ENCODE results near the gene TRNAU1AP. TPM values are rescaled to one million over a fixed set of nuclear protein-coding genes. Genes with fewer than 3 reads are reported as not detected.
A peak's percentile ranks its signal among the peaks of the same experiment; 100 is the strongest.

The TRNAU1AP gene
- total and polyA plus RNA-seq, 2 of the 13 experiments (the other 11 are each of a cell fraction or from before 2014, with no cell fraction given): 29.0 to 42.9 TPM

- TF ChIP-seq FOXP4 (CRISPR knock-in tag; IDR thresholded peaks at IDR 0.05) (peak; percentile 57), ZNF720 (CRISPR knock-in tag; IDR thresholded peaks at IDR 0.05) (no peak), ZNF142 (CRISPR knock-in tag; IDR thresholded peaks at IDR 0.05) (peak; percentile 74; the same call in 1 of the 2 replicates), SIX1 (CRISPR knock-in tag; IDR thresholded peaks at IDR 0.05; ENCODE audit: borderline replicate concordance) (peak; percentile 61; the same call in 1 of the 2 replicates), MAFF (IDR thresholded peaks at IDR 0.05; ENCODE audit: low read depth, low read length) (no peak), SAFB2 (CRISPR knock-in tag; IDR thresholded peaks at IDR 0.05; ENCODE audit: borderline replicate concordance, low read depth) (peak; percentile 90), GABPB1 (CRISPR knock-in tag; IDR thresholded peaks at IDR 0.05) (peak; percentile 91), PATZ1 (CRISPR knock-in tag; IDR thresholded peaks at IDR 0.05) (peak; percentile 60), ZNF282 (IDR thresholded peaks at IDR 0.05; ENCODE audit: partially characterized antibody) (no peak), KMT2B (CRISPR knock-in tag; IDR thresholded peaks at IDR 0.05) (peak; percentile 76)
Observed at GRCh38 chr1:28581531-28582247, 28.8 kb downstream of the TRNAU1AP start (continued).
